ENCODE results near the gene FBLIM1. TPM values are rescaled to one million over a fixed set of nuclear protein-coding genes. Genes with fewer than 3 reads are reported as not detected.

FBLIM1 gene
- total and polyA plus RNA-seq, 2 experiments from 2014 or later, result 117 to 120 TPM

GRCh38 chr1:15722836-15723532 is 35.6 kb upstream of the FBLIM1 start:
- no peak for DNase-seq (ENCODE audit: low spot score)
- H3K9me3 ChIP-seq (ENCODE audit: low read depth), result no peaks in the 10 kb centered on the region
- H3K4me2 ChIP-seq, result no peak overlapping the region
- no peak overlapping the region for H3K4me3 ChIP-seq
- peaks cover 6% of the 10 kb centered on the region for H3K4me1 ChIP-seq (ENCODE audit: insufficient read depth)
- no peaks in the 10 kb centered on the region for H3K27me3 ChIP-seq
- whole genome bisulfite sequencing (ENCODE audit: low lambda C conversion rate, missing lambda C conversion rate), result 86% methylated on average over 13 of the region's 13 CpGs
- H2AFZ ChIP-seq, result no peak overlapping the region
- H3K36me3 ChIP-seq (replicated peaks; ENCODE audit: insufficient read depth, low read depth), result no peaks in the 10 kb centered on the region
- TF ChIP-seq EZH2 (IDR thresholded peaks at IDR 0.05; ENCODE audit: borderline replicate concordance) (no peak), EZH2phosphoT487 (IDR thresholded peaks at IDR 0.05; ENCODE audit: low read depth, severe bottlenecking, unreplicated experiment) (no peak), CTCF (IDR thresholded peaks at IDR 0.05; ENCODE audit: poor library complexity) (no peak)
- no peaks in the 10 kb centered on the region for H4K20me1 ChIP-seq (ENCODE audit: insufficient read depth, poor library complexity, severe bottlenecking)
- no peaks in the 10 kb centered on the region for H3K79me2 ChIP-seq
- H3K9me2 ChIP-seq (replicated peaks; ENCODE audit: insufficient read depth), result no peaks in the 10 kb centered on the region
- no peak overlapping the region for H3K27ac ChIP-seq

GRCh38 chr1:15723631-15724246 is 34.9 kb upstream of the FBLIM1 start:
- DNase-seq (ENCODE audit: low spot score), result no peak
- 93% methylated on average over 18 of the region's 20 CpGs for WGBS (ENCODE audit: low lambda C conversion rate, missing lambda C conversion rate)
- no peaks in the 10 kb centered on the region for H3K27me3 ChIP-seq
- H3K9me3 ChIP-seq (ENCODE audit: low read depth), result no peaks in the 10 kb centered on the region
- TF ChIP-seq CTCF (IDR thresholded peaks at IDR 0.05; ENCODE audit: poor library complexity), result no peak
- H2AFZ ChIP-seq, result no peak overlapping the region
- H3K9me2 ChIP-seq (replicated peaks; ENCODE audit: insufficient read depth), result no peaks in the 10 kb centered on the region
- no peak overlapping the region for H3K4me2 ChIP-seq
- H4K20me1 ChIP-seq (ENCODE audit: insufficient read depth, poor library complexity, severe bottlenecking), result no peaks in the 10 kb centered on the region
- H3K4me3 ChIP-seq, result no peak overlapping the region
- H3K4me1 ChIP-seq (ENCODE audit: insufficient read depth), result no peaks in the 10 kb centered on the region
- H3K36me3 ChIP-seq (replicated peaks; ENCODE audit: insufficient read depth, low read depth), result no peaks in the 10 kb centered on the region
- no peak overlapping the region for H3K27ac ChIP-seq
- H3K79me2 ChIP-seq, result no peaks in the 10 kb centered on the region

- no peak for TF ChIP-seq EZH2 (IDR thresholded peaks at IDR 0.05; ENCODE audit: borderline replicate concordance)
- no peak for TF ChIP-seq EZH2phosphoT487 (IDR thresholded peaks at IDR 0.05; ENCODE audit: low read depth, severe bottlenecking, unreplicated experiment)
- no peak for TF ChIP-seq CTCF (IDR thresholded peaks at IDR 0.05; ENCODE audit: poor library complexity)
- Histone ChIP-seq H3K36me3 (replicated peaks; ENCODE audit: insufficient read depth, low read depth) (no peaks in the 10 kb centered on the region), H3K27ac (no peak overlapping the region), H3K79me2 (no peaks in the 10 kb centered on the region), H4K20me1 (ENCODE audit: insufficient read depth, poor library complexity, severe bottlenecking) (no peaks in the 10 kb centered on the region), H3K4me1 (ENCODE audit: insufficient read depth) (no peaks in the 10 kb centered on the region), H2AFZ (no peak overlapping the region), H3K9me3 (ENCODE audit: low read depth) (no peaks in the 10 kb centered on the region), H3K27me3 (no peaks in the 10 kb centered on the region), H3K4me3 (no peak overlapping the region), H3K4me2 (no peak overlapping the region), H3K9me2 (replicated peaks; ENCODE audit: insufficient read depth) (no peaks in the 10 kb centered on the region)
- DNase-seq (ENCODE audit: low spot score), result no peak
- 81% methylated on average over 26 of the region's 26 CpGs for WGBS (ENCODE audit: low lambda C conversion rate, missing lambda C conversion rate)
Measured at GRCh38 chr1:15724949-15725880, 33.4 kb upstream of the FBLIM1 start.
